Smooth muscle cell (in vitro differentiated cells): ENCODE data around the gene STS. TPM values are rescaled to one million over a fixed set of nuclear protein-coding genes. Genes with fewer than 3 reads are reported as not detected.

Experiments used
- DNase-seq: peaks from one replicate; lab custom pipeline; 2025; ENCODE audit not compliant: unreplicated experiment; lab: John Stamatoyannopoulos, UW
- H2AFZ ChIP-seq: fragments of 200-600 bp; sonication (generic); 2 replicates; pipeline ENCODE4 v1.6.0; 2016; ENCODE audit warnings: antibody characterized with exemption, low read depth, mild to moderate bottlenecking
- H3F3A ChIP-seq: fragments of 200-600 bp; sonication (generic); 2 replicates; pipeline ENCODE4 v1.6.0; 2017; ENCODE audit warnings: antibody characterized with exemption, low read depth
- H3K27ac ChIP-seq: fragments of 200-600 bp; sonication (generic); 2 replicates; pipeline ENCODE4 v1.5.1; 2016; ENCODE audit warnings: low read depth, mild to moderate bottlenecking
- H3K27me3 ChIP-seq: fragments of 200-600 bp; sonication (generic); 2 replicates; pipeline ENCODE4 v1.6.1; 2016; ENCODE audit warnings: low read depth, mild to moderate bottlenecking
- H3K36me3 ChIP-seq: fragments of 200-600 bp; sonication (generic); 2 replicates; pipeline ENCODE4 v1.5.1; 2016; ENCODE audit warnings: low read depth
- H3K4me1 ChIP-seq: fragments of 200-600 bp; sonication (generic); 2 replicates; pipeline ENCODE4 v1.5.1; 2016; ENCODE audit warnings: low read depth
- H3K4me2 ChIP-seq: fragments of 200-600 bp; sonication (generic); 2 replicates; pipeline ENCODE4 v1.6.0; 2016; ENCODE audit warnings: mild to moderate bottlenecking
- H3K4me3 ChIP-seq: fragments of 200-600 bp; sonication (generic); 2 replicates; pipeline ENCODE4 v1.5.1; 2016; ENCODE audit warnings: mild to moderate bottlenecking
- H3K79me2 ChIP-seq: fragments of 200-600 bp; sonication (generic); 2 replicates; pipeline ENCODE4 v1.6.0; 2016; ENCODE audit warnings: low read depth, mild to moderate bottlenecking
- H3K9ac ChIP-seq: fragments of 200-600 bp; sonication (generic); 2 replicates; pipeline ENCODE4 v1.6.0; 2016; ENCODE audit warnings: low read depth
- H3K9me3 ChIP-seq: fragments of 200-600 bp; sonication (generic); replicated peaks from 2 replicates; pipeline ENCODE4 v1.5.1; 2016; ENCODE audit warnings: low read depth
- H4K20me1 ChIP-seq: fragments of 200-600 bp; sonication (generic); 2 replicates; pipeline ENCODE4 v1.6.0; 2016; ENCODE audit warnings: low read depth
- CTCF ChIP-seq: fragments of 200-600 bp; sonication (generic); IDR thresholded peaks from 2 replicates; pipeline ENCODE4 v1.5.1; 2017; ENCODE audit warnings: borderline replicate concordance, mild to moderate bottlenecking, antibody characterized with exemption; ENCODE audit not compliant: insufficient read depth, poor library complexity, severe bottlenecking
- WGBS: methylation state at CpG from one replicate; pipeline ENCODE4 v1.1.7; 2016; ENCODE audit warnings: low lambda C conversion rate; 5-methylcytosine and 5-hydroxymethylcytosine counted together
- polyA plus RNA-seq: library from polyadenylated mRNA; unstranded; fragments of >200 nt; fragmentation: Nextera tagmentation; extraction: Ambion mirVana; gene quantifications from 2 replicates; pipeline ENCODE4 v1.2.1, GENCODE V29; 2016
- total RNA-seq: library from RNA; depleted of rRNA; stranded (reverse); fragments of >200 nt; gene quantifications from 2 replicates; pipeline ENCODE4 v1.2.3, GENCODE V29; 2014

The STS gene
- total and polyA plus RNA-seq, 2 experiments from 2014 or later, result 2.2 to 3.8 TPM

GRCh38 chrX:7109838-7110793, 37.4 kb upstream of the STS start:
- H4K20me1 ChIP-seq, result peaks cover 5% of the 10 kb centered on the region
- TF ChIP-seq CTCF, result no peak
- H3K79me2 ChIP-seq, result no peaks in the 10 kb centered on the region
- H3F3A ChIP-seq, result no peaks in the 10 kb centered on the region
- 75% methylated on average over 12 of the region's 12 CpGs for whole genome bisulfite sequencing
- H3K4me2 ChIP-seq, result no peak overlapping the region
- H3K9me3 ChIP-seq, result no peaks in the 10 kb centered on the region
- no peaks in the 10 kb centered on the region for H3K36me3 ChIP-seq
- H3K27me3 ChIP-seq, result no peaks in the 10 kb centered on the region
- H2AFZ ChIP-seq, result no peak overlapping the region
- no peak for DNase-seq
- H3K9ac ChIP-seq, result no peak overlapping the region
- H3K27ac ChIP-seq, result no peak overlapping the region
- no peaks in the 10 kb centered on the region for H3K4me1 ChIP-seq
- no peak overlapping the region for H3K4me3 ChIP-seq

- Histone ChIP-seq H2AFZ (no peak overlapping the region), H3K4me2 (no peak overlapping the region), H3K9me3 (no peaks in the 10 kb centered on the region), H3F3A (no peaks in the 10 kb centered on the region), H3K27ac (no peak overlapping the region), H3K36me3 (no peaks in the 10 kb centered on the region), H3K4me1 (no peaks in the 10 kb centered on the region), H3K9ac (no peak overlapping the region), H3K27me3 (no peaks in the 10 kb centered on the region), H3K79me2 (no peaks in the 10 kb centered on the region), H3K4me3 (no peak overlapping the region), H4K20me1 (peaks cover 5% of the 10 kb centered on the region)
- WGBS, result 44% methylated on average over 5 of the region's 5 CpGs
- no peak for DNase-seq
- TF ChIP-seq CTCF, result no peak
Observed at GRCh38 chrX:7110821-7111276, 36.7 kb upstream of the STS start.

DNA sequence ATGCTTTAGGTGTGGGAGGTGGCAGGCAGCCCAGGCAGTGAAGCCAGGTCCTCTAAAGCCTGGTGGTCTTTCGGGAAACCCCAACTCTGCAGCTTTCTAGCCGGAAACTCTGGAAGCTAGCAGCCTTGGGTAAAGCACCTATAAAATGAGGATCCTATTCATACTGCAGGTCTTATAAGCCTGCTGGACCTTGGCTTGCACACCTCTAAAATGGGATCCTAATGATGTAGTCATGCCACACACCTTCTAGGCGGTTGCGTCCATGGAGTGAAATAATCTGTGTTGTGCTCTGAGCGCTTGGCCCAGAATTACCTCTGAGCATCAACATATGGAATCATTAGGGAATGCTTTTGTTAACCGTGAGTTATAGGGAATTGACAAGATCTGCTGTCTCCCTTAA, 36.0 kb upstream of the STS start:
- Histone ChIP-seq H3K36me3 (no peaks in the 10 kb centered on the region), H3K4me1 (no peaks in the 10 kb centered on the region), H3K27me3 (no peaks in the 10 kb centered on the region), H3F3A (no peaks in the 10 kb centered on the region), H3K9ac (no peak overlapping the region), H3K79me2 (no peaks in the 10 kb centered on the region), H3K4me3 (no peak overlapping the region), H3K27ac (no peak overlapping the region), H3K9me3 (no peaks in the 10 kb centered on the region), H2AFZ (no peak overlapping the region), H3K4me2 (no peak overlapping the region), H4K20me1 (peaks cover 5% of the 10 kb centered on the region)
- WGBS, result 86% methylated on average over 6 of the region's 6 CpGs
- no peak for DNase-seq
- no peak for TF ChIP-seq CTCF
